ENCODE measurements around the gene MPI. TPM values are rescaled to one million over a fixed set of nuclear protein-coding genes. Genes with fewer than 3 reads are reported as not detected.

MPI gene
- total and polyA plus RNA-seq, 2 experiments from 2014 or later, result 18.0 to 74.2 TPM

GRCh38 chr15:74917676-74918075, 27.8 kb downstream of the MPI start (continued):
- no peak for TF ChIP-seq CTCF (conservative IDR thresholded peaks at IDR 0.05; ENCODE audit: low read depth in 2 of 2)
- no peak for TF ChIP-seq EZH2phosphoT487 (IDR thresholded peaks at IDR 0.05; ENCODE audit: unreplicated experiment)
- no peak for TF ChIP-seq JUNB (IDR thresholded peaks at IDR 0.05; ENCODE audit: unreplicated experiment)
- TF ChIP-seq REST (IDR thresholded peaks at IDR 0.05; ENCODE audit: unreplicated experiment), result no peak
- no peak for TF ChIP-seq ZNF114 (CRISPR knock-in tag; IDR thresholded peaks at IDR 0.05)

- peaks cover 6% of the 10 kb centered on the region; the same call in 1 of the 2 replicates for H3F3A ChIP-seq (replicated peaks; ENCODE audit: low read depth)
- Mint-ChIP-seq H3K27me3 (ENCODE audit: insufficient read depth, low read depth, poor library complexity) (no peaks in the 10 kb centered on the region), H3K27ac (no peak overlapping the region), H3K36me3 (ENCODE audit: low read depth) (peaks cover 84% of the 10 kb centered on the region), H3K4me1 (no peaks in the 10 kb centered on the region), H3K4me3 (no peak overlapping the region), H3K9me3 (no peaks in the 10 kb centered on the region)
- no peak overlapping the region for H2AFZ ChIP-seq
- H3K27me3 ChIP-seq (ENCODE audit: insufficient read depth), result no peaks in the 10 kb centered on the region
- no peak overlapping the region for H3K4me2 ChIP-seq
- H3K4me1 ChIP-seq (ENCODE audit: insufficient read depth), result no peaks in the 10 kb centered on the region
- no peak for ATAC-seq
- peaks cover 37% of the 10 kb centered on the region for H4K20me1 ChIP-seq (replicated peaks; ENCODE audit: insufficient read depth)
- no peak for DNase-seq (ENCODE audit: low spot score)
- H3K9me2 ChIP-seq (ENCODE audit: insufficient read depth), result no peaks in the 10 kb centered on the region
- H3K79me2 ChIP-seq (replicated peaks; ENCODE audit: insufficient read depth), result peaks cover 3% of the 10 kb centered on the region; the same call in 1 of the 2 replicates
- no peak overlapping the region for H3K4me3 ChIP-seq
- H3K36me3 ChIP-seq (ENCODE audit: insufficient read depth), result peaks cover 60% of the 10 kb centered on the region
- H3K27ac ChIP-seq (ENCODE audit: low read depth), result no peak overlapping the region
- TF ChIP-seq ZNF462 (CRISPR knock-in tag; IDR thresholded peaks at IDR 0.05) (no peak), CREB1 (CRISPR knock-in tag; IDR thresholded peaks at IDR 0.05; ENCODE audit: low read depth) (no peak), ETS1 (IDR thresholded peaks at IDR 0.05) (no peak), STAT1 (IDR thresholded peaks at IDR 0.05; ENCODE audit: unreplicated experiment) (no peak), EZH2phosphoT487 (IDR thresholded peaks at IDR 0.05; ENCODE audit: unreplicated experiment) (no peak), ZNF331 (CRISPR knock-in tag; IDR thresholded peaks at IDR 0.05; ENCODE audit: low read depth) (no peak), POLR2AphosphoS5 (IDR thresholded peaks at IDR 0.05; ENCODE audit: low read depth) (no peak)
Observed at GRCh38 chr15:74920456-74920855, 30.6 kb downstream of the MPI start.

All from GM23338 (cell line).